ENCODE measurements around the gene HES3.

GRCh38 chr1:6251233-6251632 lies 7.3 kb downstream of the HES3 start:
- TF ChIP-seq CTCF (IDR thresholded peaks at IDR 0.05; ENCODE audit: insufficient read depth, low read length): no peak
- TF ChIP-seq REST (IDR thresholded peaks at IDR 0.05; ENCODE audit: insufficient replicate concordance, low read depth): no peak
